ENCODE results near the gene RAD17.
"Not testable (repeated sequence)": the region's sequence is repeated elsewhere in the genome, so short reads cannot be mapped to it uniquely, and the experiment has no call there.

RAD17 gene

GRCh38 chr5:69360442-69360841 is 9.2 kb upstream of the RAD17 start:
- ChIA-PET CTCF (no interaction called here), POLR2A (ENCODE audit: low non-redundant PET) (no interaction called here)
- DNase-seq (ENCODE audit: low spot score): no peak
- no peak for TF ChIP-seq CTCF (conservative IDR thresholded peaks at IDR 0.05; ENCODE audit: low read depth)
- no peak overlapping the region for H3K27ac ChIP-seq

GRCh38 chr5:69364414-69364813 is 5.2 kb upstream of the RAD17 start:
- H3K27ac ChIP-seq: no peak overlapping the region
- CTCF ChIA-PET: no interaction called here
- no peak for DNase-seq (ENCODE audit: low spot score)
- TF ChIP-seq CTCF (conservative IDR thresholded peaks at IDR 0.05; ENCODE audit: low read depth): peak; percentile 47
- POLR2A ChIA-PET (ENCODE audit: low non-redundant PET): no interaction called here

- no peak for TF ChIP-seq CTCF (conservative IDR thresholded peaks at IDR 0.05; ENCODE audit: low read depth)
- CTCF ChIA-PET: no interaction called here
- no peak overlapping the region for H3K27ac ChIP-seq
- POLR2A ChIA-PET (ENCODE audit: low non-redundant PET): no interaction called here
- no peak for DNase-seq (ENCODE audit: low spot score)
These were observed 4.8 kb upstream of the RAD17 start for GRCh38 chr5:69364850-69365249.

- no peak for DNase-seq (ENCODE audit: low spot score)
- H3K27ac ChIP-seq: peak overlapping the region; percentile 35
- TF ChIP-seq CTCF (conservative IDR thresholded peaks at IDR 0.05; ENCODE audit: low read depth): no peak
- POLR2A ChIA-PET (ENCODE audit: low non-redundant PET): no interaction called here
- CTCF ChIA-PET: interaction anchor here (1.2 kb wide), 1 partner anchor 274 kb away, joined by 5 read pairs; no protein-coding TSS in a partner anchor
These were observed 1.8 kb upstream of the RAD17 start for GRCh38 chr5:69367697-69368279.

- CTCF ChIA-PET: interaction anchor here (1.2 kb wide), 1 partner anchor 275 kb away, joined by 5 read pairs; no protein-coding TSS in a partner anchor
- peak overlapping the region; percentile 97 for H3K27ac ChIP-seq
- DNase-seq (ENCODE audit: low spot score): peak; percentile 78
- TF ChIP-seq CTCF (conservative IDR thresholded peaks at IDR 0.05; ENCODE audit: low read depth): no peak
- POLR2A ChIA-PET (ENCODE audit: low non-redundant PET): no interaction called here
These were observed 919 bp upstream of the RAD17 start for GRCh38 chr5:69368458-69369339.

GRCh38 chr5:69370335-69370734 is 717 bp downstream of the RAD17 start:
- POLR2A ChIA-PET (ENCODE audit: low non-redundant PET); DNase-seq (ENCODE audit: low spot score): not testable (repeated sequence)
- H3K27ac ChIP-seq: peak overlapping the region; percentile 97
- CTCF ChIA-PET: interaction anchor here (0.6 to 1.4 kb wide), 2 partner anchors 22 to 277 kb away, joined by 3 to 7 read pairs; partner anchors contain the start of gene SLC30A5

GRCh38 chr5:69372394-69372793 is 2.8 kb downstream of the RAD17 start:
- no peak overlapping the region for H3K27ac ChIP-seq
- POLR2A ChIA-PET (ENCODE audit: low non-redundant PET): no interaction called here

More at GRCh38 chr5:69372394-69372793, 2.8 kb downstream of the RAD17 start:
- no peak for TF ChIP-seq CTCF (conservative IDR thresholded peaks at IDR 0.05; ENCODE audit: low read depth)
- DNase-seq (ENCODE audit: low spot score): no peak
- CTCF ChIA-PET: interaction anchor here (0.5 to 1.1 kb wide), 3 partner anchors 11 to 278 kb away, joined by 3 read pairs; partner anchors contain the start of gene SLC30A5
